Caco-2 (cell line): ENCODE measurements around the gene PALD1. TPM values are rescaled to one million over a fixed set of nuclear protein-coding genes. Genes with fewer than 3 reads are reported as not detected.

ENCODE experiments used
- BruUV-seq: library from RNA; stranded (reverse); fragments of 400-500 nt; replicated peaks from 2 replicates; lab custom pipeline; 2021; lab: Mats Ljungman, UMichigan
- CTCF ChIA-PET: fragments of 300-600 bp; sonication (Branson Sonifier 250); formaldehyde crosslinking; loops from one replicate; lab custom pipeline; 2022; ENCODE audit warnings: antibody characterized with exemption; lab: Charles Lee
- POLR2A ChIA-PET: fragments of 300-600 bp; sonication (Branson Sonifier 250); formaldehyde crosslinking; loops from one replicate; lab custom pipeline; 2022; ENCODE audit warnings: antibody characterized with exemption; lab: Charles Lee
- DNase-seq, 2 experiments: peaks; one replicate each; pipeline versions ENCODE4 v3.0.0 to v3.0.0-alpha.2; 2020 to 2022
- H3K27me3 ChIP-seq: replicated peaks from 2 replicates; pipeline ENCODE4 v1.6.0; 2011; ENCODE audit warnings: low read length; ENCODE audit not compliant: control insufficient read depth, insufficient read depth
- H3K36me3 ChIP-seq: 2 replicates; pipeline ENCODE4 v1.5.1; 2011; ENCODE audit warnings: low read length; ENCODE audit not compliant: control insufficient read depth, insufficient read depth
- H3K4me1 ChIP-seq: fragments of 250-450 bp; sonication (Bioruptor Pico); 2 replicates; pipeline ENCODE4 v1.5.1; 2020; ENCODE audit warnings: mild to moderate bottlenecking
- H3K4me3 ChIP-seq: 2 replicates; pipeline ENCODE4 v1.5.1; 2011; ENCODE audit warnings: low read depth, mild to moderate bottlenecking, control low read depth, low read length
- H3K9me3 ChIP-seq: fragments of 250-450 bp; sonication (Bioruptor Pico); 2 replicates; pipeline ENCODE4 v1.5.1; 2020; ENCODE audit warnings: mild to moderate bottlenecking, moderate library complexity
- H3K27ac Mint-ChIP-seq: one replicate; pipeline ENCODE4 v1.8.0; 2022; ENCODE audit warnings: mixed read lengths; ENCODE audit not compliant: unreplicated experiment
- H3K27me3 Mint-ChIP-seq: one replicate; pipeline ENCODE4 v1.8.0; 2022; ENCODE audit warnings: mixed read lengths; ENCODE audit not compliant: insufficient read depth, unreplicated experiment
- H3K36me3 Mint-ChIP-seq: one replicate; pipeline ENCODE4 v1.8.0; 2022; ENCODE audit warnings: mild to moderate bottlenecking, mixed read lengths; ENCODE audit not compliant: insufficient read depth, unreplicated experiment
- H3K4me1 Mint-ChIP-seq: one replicate; pipeline ENCODE4 v1.8.0; 2022; ENCODE audit warnings: low read depth, mixed read lengths; ENCODE audit not compliant: unreplicated experiment
- H3K4me3 Mint-ChIP-seq: one replicate; pipeline ENCODE4 v1.8.0; 2022; ENCODE audit warnings: mild to moderate bottlenecking, moderate library complexity, mixed read lengths; ENCODE audit not compliant: unreplicated experiment
- H3K9me3 Mint-ChIP-seq: one replicate; pipeline ENCODE4 v1.8.0; 2022; ENCODE audit warnings: mixed read lengths; ENCODE audit not compliant: unreplicated experiment
- intact Hi-C: fragments of 100-400 bp; cut with micrococcal nuclease; formaldehyde crosslinking; loops from one replicate; pipeline ENCODE4 v1.10.0; 2022; ENCODE audit not compliant: unreplicated experiment
- total RNA-seq: library from RNA; stranded (reverse); gene quantifications from 2 replicates; pipeline ENCODE4 v1.2.3, GENCODE V29; 2022
- TF ChIP-seq, protein P1 (sequence below), 2 experiments: fragments of 200-600 bp in 1 of 2; IDR thresholded peaks; 1 replicate in 1 of 2; 2 replicates in 1 of 2; pipeline versions ENCODE4 v1.5.1 to v1.8.0; 2011 to 2022; ENCODE audit warnings: antibody characterized with exemption in 1 of 2, control low read depth in 1 of 2, inconsistent platforms in 1 of 2, low read depth in 1 of 2, low read length in 1 of 2, mild to moderate bottlenecking in 1 of 2, moderate library complexity in 1 of 2; ENCODE audit not compliant: insufficient read depth in 1 of 2, severe bottlenecking in 1 of 2, unreplicated experiment in 1 of 2

The PALD1 gene
- total RNA-seq, 1 experiment from 2014 or later = 10.3 TPM

GRCh38 chr10:70477661-70478162, 855 bp upstream of the PALD1 start:
- Mint-ChIP-seq H3K4me1 (peaks cover 9% of the 10 kb centered on the region), H3K4me3 (peak overlapping the region; percentile 87), H3K9me3 (no peaks in the 10 kb centered on the region), H3K36me3 (no peaks in the 10 kb centered on the region), H3K27ac (no peak overlapping the region), H3K27me3 (no peaks in the 10 kb centered on the region)
- CTCF ChIA-PET = interaction anchor here (0.8 to 3.5 kb wide), 3 partner anchors 16 to 63 kb away, joined by 3 to 14 read pairs (median 3); no protein-coding TSS in a partner anchor
- peak overlapping the region; percentile 65 for H3K4me3 ChIP-seq
- no peaks in the 10 kb centered on the region for H3K36me3 ChIP-seq
- H3K27me3 ChIP-seq = no peaks in the 10 kb centered on the region
- intact Hi-C loops = loop anchor here (1.0 kb wide), 1 partner anchor 12 kb away; no protein-coding TSS in a partner anchor
- TF ChIP-seq, protein P1, sequence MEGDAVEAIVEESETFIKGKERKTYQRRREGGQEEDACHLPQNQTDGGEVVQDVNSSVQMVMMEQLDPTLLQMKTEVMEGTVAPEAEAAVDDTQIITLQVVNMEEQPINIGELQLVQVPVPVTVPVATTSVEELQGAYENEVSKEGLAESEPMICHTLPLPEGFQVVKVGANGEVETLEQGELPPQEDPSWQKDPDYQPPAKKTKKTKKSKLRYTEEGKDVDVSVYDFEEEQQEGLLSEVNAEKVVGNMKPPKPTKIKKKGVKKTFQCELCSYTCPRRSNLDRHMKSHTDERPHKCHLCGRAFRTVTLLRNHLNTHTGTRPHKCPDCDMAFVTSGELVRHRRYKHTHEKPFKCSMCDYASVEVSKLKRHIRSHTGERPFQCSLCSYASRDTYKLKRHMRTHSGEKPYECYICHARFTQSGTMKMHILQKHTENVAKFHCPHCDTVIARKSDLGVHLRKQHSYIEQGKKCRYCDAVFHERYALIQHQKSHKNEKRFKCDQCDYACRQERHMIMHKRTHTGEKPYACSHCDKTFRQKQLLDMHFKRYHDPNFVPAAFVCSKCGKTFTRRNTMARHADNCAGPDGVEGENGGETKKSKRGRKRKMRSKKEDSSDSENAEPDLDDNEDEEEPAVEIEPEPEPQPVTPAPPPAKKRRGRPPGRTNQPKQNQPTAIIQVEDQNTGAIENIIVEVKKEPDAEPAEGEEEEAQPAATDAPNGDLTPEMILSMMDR (IDR thresholded peaks at IDR 0.05; ENCODE audit: insufficient read depth in 1 of 2, low read depth in 1 of 2, low read length in 1 of 2, severe bottlenecking in 1 of 2, unreplicated experiment in 1 of 2) = no peak
- BruUV-seq = no TSS peak
- H3K9me3 ChIP-seq = no peaks in the 10 kb centered on the region
- DNase-seq = peak; percentile 55 to 66
- H3K4me1 ChIP-seq = peaks cover 16% of the 10 kb centered on the region
- POLR2A ChIA-PET = interaction anchor here (0.5 to 1.4 kb wide), 4 partner anchors 32 to 307 kb away, joined by 3 to 8 read pairs (median 4); partner anchors contain the start of gene SAR1A

DNA sequence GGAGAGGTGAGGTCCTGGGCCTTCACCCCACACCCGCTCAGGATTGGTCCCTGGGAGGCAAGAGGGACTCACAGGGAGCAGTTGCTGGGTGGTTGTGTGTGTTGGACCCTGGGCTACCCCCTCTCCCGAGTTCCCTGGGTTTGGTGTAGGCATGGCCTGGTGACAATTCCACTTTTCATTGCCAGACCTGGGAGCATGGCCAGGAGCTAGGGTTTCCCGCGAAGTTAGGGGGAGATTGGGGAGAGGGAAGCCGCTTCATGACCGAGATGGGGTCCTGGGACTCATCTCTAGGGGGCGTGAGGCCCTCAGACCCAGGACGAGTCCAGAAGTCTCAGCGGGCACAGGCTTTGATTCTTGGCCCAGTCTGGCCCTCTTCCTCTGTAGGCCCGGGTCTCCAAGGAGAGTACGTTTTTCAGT, 606 bp downstream of the PALD1 start:
- Histone ChIP-seq H3K4me3 (peak overlapping the region; percentile 65), H3K27me3 (no peaks in the 10 kb centered on the region), H3K9me3 (no peaks in the 10 kb centered on the region), H3K4me1 (peaks cover 16% of the 10 kb centered on the region), H3K36me3 (no peaks in the 10 kb centered on the region)
- no peaks in the 10 kb centered on the region for H3K36me3 Mint-ChIP-seq
- CTCF ChIA-PET = interaction anchor here (0.6 to 3.5 kb wide), 5 partner anchors 17 to 54 kb away, joined by 3 to 14 read pairs (median 4); no protein-coding TSS in a partner anchor
- H3K27ac Mint-ChIP-seq = peak overlapping the region; percentile 40
- H3K27me3 Mint-ChIP-seq = no peaks in the 10 kb centered on the region
- BruUV-seq = no TSS peak
- intact Hi-C loops = no loop called here
- H3K9me3 Mint-ChIP-seq = no peaks in the 10 kb centered on the region
- POLR2A ChIA-PET = interaction anchor here (0.6 to 1.4 kb wide), 5 partner anchors 18 to 1840 kb away, joined by 3 read pairs; no protein-coding TSS in a partner anchor
- TF ChIP-seq, protein P1 (IDR thresholded peaks at IDR 0.05; ENCODE audit: insufficient read depth in 1 of 2, low read depth in 1 of 2, low read length in 1 of 2, severe bottlenecking in 1 of 2, unreplicated experiment in 1 of 2) = no peak
- H3K4me3 Mint-ChIP-seq = peak overlapping the region; percentile 60
- peaks cover 9% of the 10 kb centered on the region for H3K4me1 Mint-ChIP-seq
- DNase-seq = no peak

DNA sequence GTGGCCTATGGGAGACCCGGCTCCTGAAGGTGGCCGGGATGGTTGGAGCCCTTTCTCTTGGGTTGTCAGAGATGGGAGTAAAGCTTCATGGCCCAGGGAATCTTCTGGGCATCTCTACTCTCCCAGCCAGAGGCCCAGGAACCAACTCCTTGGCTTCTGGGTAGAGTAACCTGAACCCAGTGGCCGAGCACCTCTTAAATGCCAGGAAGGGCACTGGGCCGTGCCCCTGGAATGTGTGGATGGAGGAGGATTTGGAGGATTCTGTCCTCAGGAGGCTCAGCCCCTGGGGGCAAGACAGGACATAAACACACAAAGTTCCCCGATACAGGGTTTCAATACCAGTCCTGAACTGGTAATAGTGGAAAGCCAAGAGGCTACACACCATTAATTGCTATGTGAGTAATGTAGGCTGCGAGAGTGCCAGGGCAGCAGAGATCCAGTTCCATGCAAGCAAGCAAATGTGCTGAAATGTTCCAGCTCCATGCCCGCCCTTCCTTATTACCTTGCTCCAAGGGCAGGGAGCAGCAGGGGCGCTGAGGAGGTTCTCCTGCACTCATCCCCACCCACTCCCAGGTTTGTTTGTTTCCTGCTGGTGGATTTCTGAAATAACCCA, 1.2 kb downstream of the PALD1 start:
- TSS peak; percentile 30 for BruUV-seq
- no peaks in the 10 kb centered on the region for H3K9me3 Mint-ChIP-seq
- peak overlapping the region; percentile 60 for H3K4me3 Mint-ChIP-seq
- H3K27ac Mint-ChIP-seq = peak overlapping the region; percentile 40
- peaks cover 16% of the 10 kb centered on the region for H3K4me1 ChIP-seq
- peak in 1 of 2 experiments; percentile 31 for DNase-seq
- CTCF ChIA-PET = interaction anchor here (3.5 kb wide), 1 partner anchor 18 kb away, joined by 14 read pairs; no protein-coding TSS in a partner anchor
- POLR2A ChIA-PET = no interaction called here
- no peaks in the 10 kb centered on the region for H3K9me3 ChIP-seq
- H3K27me3 ChIP-seq = no peaks in the 10 kb centered on the region
- no peak overlapping the region; the same call in 1 of the 2 replicates for H3K4me3 ChIP-seq
- intact Hi-C loops = no loop called here
- H3K27me3 Mint-ChIP-seq = no peaks in the 10 kb centered on the region
- H3K4me1 Mint-ChIP-seq = peaks cover 9% of the 10 kb centered on the region
- TF ChIP-seq, protein P1 (IDR thresholded peaks at IDR 0.05; ENCODE audit: insufficient read depth in 1 of 2, low read depth in 1 of 2, low read length in 1 of 2, severe bottlenecking in 1 of 2, unreplicated experiment in 1 of 2) = no peak
- H3K36me3 Mint-ChIP-seq = no peaks in the 10 kb centered on the region
- H3K36me3 ChIP-seq = no peaks in the 10 kb centered on the region
